CD4-positive, alpha-beta T cell treated with Interferon gamma for 1 hour (primary cell): ENCODE results near the gene ETV7.
"Not testable (repeated sequence)": the region's sequence is repeated elsewhere in the genome, so short reads cannot be mapped to it uniquely, and the experiment has no call there.

Source experiments
- DNase-seq: peaks from one replicate; pipeline ENCODE4 v3.0.0-alpha.2; 2020

Gene ETV7

DNA sequence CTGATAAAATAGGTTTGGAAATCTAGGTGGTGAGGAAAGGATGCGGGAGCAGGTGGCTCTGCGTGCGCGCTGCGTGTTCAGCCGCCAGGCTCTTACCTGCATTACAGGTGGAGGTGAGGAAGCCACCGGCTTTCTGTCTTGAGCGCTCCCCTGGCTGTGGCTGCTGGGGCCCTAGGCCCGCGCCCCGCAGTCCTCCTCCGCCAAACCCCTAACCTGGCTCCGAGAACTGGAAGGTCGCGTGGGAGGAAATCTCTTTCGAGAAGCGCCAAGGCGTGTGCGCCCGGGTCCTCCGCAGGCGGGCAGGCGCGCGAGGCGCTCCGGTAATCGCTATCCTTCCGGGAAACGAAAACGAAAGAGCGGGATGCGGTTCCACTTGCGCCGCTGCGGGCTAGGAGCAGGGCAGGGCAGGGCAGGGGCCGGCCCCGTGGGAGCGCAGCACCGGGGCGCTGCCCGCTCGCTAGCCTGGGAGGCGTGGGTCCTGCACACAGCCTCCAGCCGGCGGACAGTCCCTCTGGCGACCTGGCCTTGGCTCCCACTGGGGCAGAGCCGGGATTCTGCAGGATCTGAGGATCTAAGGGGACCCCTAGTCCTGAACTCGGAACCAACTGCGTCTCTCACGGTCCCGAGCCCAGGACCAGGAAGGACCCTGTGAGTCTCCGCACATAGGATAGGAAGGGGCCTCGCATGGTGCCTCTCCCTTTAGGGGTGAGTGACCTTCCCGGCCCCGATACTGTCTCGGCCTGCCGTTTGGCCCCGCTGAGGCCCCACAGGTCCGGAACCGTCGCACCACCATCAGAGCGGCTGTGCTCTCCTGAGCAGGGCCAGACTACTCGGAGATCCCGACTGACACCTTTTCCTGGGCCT, at the start of gene ETV7:
ETV7 (minus strand) TSS at position 230 of the 864 bp plus-strand sequence; CDS start at position 102, 128 bp downstream.
- peak; percentile 69 for DNase-seq

DNA sequence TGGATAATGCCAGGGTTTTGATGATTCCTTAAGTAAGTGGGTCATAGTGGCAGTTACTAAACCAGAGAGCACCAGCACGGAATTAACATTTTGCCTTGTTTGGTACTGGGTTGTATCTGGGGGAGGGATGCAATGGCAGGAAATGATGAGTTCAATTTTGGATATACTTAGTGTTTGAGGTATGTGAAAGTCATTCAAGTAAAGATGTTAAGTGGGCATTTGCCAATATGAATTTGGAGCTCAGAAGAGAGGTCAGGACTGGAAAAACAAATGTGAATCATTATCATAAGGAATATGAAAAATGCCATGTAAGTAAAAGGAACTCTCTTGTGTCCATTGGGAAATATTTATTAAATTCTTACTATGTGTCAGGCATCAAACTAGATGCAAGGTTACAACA, 49.0 kb upstream of the ETV7 start:
- no peak for DNase-seq

DNA sequence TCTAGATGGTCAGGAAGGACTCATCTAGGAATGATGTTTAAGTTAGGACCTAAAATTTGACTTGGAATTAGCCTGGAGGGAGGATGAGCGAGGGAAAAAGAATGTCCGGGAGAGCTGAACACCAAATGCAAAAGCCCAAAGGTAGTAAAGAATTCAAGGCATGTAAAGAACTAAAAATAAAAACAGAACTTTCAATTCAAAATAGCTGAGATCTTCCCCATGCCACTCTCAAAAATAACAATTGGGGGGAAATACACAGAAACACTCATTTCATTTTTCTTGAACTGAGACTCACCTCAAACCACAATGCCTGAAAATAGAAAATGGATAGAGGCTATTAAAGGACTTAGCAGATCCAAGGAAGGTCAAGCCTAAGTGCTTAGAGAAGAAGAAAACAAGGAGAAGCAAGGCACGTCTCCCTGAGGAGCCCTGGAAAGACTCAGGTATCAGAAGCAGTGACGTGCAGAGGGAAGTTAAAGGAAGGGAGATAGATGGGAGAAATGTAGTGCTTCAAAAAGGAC, 44.7 kb upstream of the ETV7 start:
- DNase-seq = no peak

DNA sequence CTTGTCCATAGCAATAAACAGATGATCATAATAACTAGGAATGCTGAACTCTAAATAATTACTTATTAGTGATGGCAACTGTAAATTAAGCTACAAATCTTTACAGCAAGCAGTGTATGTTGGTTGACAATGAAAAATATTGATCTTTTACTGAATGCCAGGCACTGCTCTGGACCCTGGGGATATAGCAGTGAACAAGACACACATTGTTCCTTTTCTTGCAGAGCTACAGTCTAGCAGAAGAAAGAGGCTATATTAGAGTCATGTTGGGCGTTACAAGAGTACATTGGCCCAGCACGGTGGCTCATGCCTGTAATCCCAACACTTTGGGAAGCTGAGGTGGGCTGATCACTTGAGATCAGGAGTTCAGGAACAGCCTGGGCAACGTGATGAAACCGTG, 43.7 kb upstream of the ETV7 start:
- DNase-seq = no peak

DNA sequence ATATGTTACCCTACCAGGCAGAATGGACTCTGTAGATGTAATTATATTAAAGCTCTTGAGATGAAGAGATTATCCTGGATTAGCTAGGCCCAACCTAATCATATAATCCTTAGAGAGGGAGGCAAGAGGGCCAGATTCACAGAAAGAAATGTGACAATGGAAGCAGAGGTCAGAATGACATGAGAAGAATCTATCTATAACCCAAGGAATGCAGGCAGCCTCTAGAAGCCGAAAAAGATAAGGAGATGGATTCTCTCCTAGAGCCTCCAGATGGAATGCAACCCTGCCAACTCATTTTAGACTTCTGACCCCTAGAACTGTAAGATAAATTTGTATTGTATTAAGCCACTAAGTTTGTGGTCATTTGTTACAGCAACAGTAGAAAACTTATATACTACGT, 42.9 kb upstream of the ETV7 start:
- no peak for DNase-seq

DNA sequence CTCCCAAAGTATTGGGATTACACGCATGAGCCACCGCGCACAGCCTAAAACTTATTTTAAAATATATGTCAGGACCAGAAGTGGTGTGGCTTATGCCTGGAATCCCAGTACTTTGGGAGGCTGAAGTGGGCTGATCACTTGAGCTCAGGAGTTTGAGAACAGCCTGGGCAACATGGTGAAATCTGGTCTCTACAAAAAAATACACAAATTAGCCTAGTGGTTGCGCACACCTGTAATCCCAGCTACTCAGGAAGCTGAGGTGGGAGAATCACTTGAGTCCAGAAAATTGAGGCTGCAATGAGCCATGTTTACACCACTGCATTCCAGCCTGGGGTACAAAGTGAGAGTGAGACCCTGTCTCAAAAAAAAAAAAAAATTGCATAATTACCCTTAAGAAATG, 41.4 kb upstream of the ETV7 start:
- no peak for DNase-seq

DNA sequence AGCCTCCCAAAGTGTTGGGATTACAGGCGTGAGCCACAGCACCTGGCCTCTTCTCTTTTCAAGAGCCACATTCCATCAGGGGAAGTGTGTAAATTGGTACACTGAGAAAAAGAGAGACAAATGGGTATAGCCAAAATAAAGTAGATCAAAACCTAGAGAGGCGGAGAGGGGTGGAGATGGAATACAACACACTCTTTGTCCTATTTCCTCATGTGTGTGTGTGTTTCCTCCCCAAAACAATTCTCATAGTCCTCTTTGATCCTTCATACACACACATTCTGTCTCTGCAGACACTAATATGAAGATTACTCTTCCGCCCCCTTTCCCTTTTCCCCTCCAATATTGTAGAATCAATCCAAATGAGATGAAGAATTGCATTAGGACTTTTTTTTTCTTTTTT, 39.2 kb upstream of the ETV7 start:
- no peak for DNase-seq

DNA sequence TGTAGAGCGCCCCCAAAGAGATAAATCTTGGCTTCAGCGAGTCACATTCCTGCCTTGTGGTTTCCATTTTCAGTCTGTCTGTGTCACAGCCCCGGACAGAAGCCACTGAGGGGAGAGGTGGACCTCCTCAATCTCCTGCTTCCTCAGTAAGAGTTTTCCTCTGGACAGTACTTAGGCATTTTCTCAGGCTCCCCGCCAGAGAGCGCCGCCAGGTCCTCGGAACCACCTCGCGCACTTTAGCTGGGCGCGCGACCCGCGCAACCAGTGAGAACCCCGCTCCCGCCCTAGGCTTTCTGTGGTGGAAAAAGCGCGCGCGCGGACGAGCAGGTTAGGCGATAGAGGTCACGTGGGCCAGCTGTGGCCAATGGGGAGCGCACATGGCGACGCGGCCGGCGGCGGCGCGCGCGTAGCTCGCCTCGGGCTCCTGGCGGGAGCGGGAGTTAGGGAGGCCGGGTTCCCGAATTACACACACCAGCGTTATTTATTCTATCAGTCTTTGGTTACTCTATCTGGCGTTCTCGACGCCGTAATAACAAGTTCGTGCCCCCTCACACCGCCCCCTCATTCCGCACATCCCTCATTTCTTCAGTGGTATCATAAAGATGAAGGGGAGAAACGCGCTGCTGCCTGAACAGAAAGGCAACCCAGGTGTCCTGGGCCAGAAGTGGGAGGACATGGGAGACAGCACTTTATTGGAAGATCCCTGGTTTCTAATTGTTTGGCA, 35.8 kb upstream of the ETV7 start:
- peak; percentile 97 for DNase-seq

DNA sequence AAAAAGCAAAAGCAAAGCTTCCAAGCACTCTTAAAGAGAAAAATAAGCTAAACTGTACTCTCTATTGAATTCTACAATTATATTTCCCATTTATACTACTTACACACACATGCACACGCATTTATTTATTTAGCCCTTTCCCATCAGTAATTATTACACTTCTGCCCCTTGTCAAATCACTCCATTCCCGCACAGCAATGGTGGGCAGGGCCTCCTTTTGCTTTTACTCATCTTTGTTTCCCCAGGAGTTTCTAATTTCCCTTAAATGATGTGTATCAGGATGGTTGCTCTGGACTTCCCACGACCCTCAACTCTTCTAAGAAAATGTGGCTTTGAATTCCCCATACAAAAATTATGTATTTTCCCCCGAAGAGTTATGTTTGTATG, 35.2 kb upstream of the ETV7 start:
- no peak for DNase-seq

DNA sequence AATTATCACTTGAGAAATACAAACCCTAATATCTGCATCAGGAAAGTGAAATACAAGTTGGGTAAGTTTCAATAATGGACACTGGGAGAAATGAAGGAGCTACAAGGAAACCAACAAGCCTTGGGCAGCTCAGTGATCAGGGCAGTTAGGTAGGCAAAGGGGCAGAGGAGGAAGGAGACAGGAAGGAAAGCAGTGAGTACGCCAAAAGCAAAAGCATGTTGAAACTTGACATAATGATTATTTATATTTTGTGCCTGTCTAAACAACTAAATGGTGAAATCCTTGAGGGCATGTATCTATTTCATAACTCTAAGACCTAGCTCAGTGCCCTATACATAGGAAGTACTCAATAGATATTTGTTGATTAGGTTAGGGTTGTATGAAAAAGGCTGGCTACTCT, 31.8 kb upstream of the ETV7 start:
- no peak for DNase-seq

DNA sequence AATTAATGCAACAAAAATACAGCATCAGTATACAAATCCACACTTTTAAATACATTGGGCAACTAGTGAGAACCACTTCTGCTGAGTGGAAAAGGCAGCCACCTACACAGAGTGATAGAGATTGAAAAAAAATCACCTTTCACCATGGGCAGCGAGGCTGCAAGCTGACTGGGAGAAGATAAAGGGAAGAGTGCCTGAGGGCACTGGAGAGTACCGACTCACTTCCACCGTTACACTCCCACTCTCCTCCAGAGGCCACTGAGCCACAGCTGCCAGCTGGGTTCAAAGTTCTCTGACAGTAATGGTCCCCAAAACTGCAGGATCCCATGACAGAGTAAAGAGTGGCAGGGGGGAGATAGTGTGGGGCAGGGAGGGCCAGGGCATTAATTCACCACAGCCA, 31.1 kb upstream of the ETV7 start:
- DNase-seq = no peak

DNA sequence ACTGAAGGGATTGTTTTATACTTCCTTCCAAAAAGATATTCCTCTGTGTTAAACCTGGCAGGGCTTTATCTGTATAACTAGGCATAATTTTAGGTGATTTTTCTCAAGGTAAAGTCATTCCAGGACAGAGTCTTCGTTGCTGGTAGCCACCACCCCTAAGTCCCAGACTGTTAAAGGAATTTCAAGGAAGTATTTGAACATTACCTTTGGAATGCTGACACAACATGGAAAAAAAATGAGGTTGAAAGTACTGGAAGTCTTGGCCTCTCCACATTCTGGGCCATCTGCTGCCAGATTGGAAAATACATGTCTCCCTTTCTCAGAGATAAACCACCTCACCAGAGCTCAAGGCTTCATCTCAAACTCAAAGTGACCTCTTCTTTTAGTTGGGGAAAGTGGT, 27.0 kb upstream of the ETV7 start:
- DNase-seq = no peak

DNA sequence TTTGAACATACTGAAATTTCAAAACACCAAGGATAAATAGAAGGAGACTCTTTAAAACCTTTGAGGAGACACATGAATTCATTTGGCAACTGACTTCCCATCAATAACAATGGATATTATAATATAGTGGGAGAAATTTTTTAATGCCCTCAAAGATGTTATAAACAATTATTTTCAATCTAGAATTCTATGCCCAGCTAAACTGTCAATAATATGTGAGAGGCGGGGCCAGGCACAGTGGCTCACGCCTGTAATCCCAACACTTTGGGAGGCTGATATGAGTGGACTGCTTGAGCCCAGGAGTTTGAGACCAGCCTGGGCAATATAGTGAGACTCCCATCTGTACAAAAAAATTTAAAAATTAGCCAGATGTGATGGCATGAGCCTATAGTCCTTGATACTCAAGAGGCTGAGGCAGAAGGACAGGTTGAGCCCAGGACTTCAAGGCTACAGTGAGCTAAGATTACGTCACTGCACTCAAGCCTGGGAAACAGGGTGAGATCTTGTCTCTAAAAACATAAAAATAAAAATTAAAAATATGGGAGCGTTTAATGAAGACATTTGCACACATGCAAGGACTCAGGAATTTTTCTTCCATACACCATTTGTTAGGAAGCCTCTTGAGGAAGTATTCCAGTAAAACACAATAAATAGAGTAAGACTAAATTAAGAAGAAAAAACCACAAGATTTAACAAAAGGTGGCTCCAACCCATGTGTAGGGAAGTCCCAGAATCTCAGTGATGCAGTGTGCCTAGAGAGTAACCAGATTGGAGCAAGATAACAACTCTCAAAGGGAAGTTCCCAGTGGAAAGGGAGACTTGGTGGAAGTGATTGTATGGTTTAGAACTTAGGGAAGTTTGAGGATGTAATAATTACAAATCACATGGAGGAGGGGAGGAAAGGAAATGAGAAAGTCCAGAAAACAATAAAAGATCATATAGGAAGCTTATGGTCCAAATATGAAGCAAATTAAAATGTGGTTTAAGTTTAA, 26.3 kb upstream of the ETV7 start:
- DNase-seq = no peak

DNA sequence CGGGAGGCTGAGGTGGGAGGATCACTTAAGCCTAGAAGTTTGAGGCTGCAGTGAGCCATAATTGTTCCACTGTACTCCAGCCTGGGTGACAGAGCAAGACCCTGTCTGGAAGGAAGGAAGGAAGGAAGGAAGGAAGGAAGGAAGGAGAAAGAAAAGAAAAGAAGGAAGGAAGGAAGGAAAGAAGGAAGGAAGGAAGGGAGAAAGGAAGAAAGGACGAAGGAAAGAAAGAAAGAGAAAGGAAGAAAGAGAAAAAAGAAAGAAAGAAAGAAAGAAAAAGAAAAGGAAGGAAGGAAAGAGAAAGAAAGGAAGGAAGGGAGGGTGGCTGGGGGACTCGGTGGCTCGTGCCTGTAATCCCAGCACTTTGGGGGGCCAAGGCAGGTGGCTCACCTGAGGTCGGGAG, 22.2 kb upstream of the ETV7 start:
- not testable (repeated sequence) for DNase-seq

DNA sequence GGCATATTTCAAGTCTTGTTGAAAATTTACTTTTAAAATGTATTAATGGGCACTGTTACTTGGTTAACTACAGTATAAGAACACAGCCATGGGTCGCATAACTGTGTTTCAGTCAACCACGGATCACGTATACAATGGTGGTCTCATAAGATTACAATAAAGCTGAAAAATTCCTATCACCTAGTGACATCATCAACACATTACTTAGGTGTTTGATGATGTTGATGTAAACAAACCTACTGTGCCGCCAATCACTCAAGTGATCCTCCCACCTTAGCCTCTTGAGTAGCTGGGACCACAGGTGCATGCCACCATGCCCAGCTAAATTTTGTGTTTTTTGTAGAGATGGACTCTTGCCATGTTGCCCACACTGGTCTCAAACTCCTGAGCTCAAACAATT, 16.7 kb upstream of the ETV7 start:
- no peak for DNase-seq

DNA sequence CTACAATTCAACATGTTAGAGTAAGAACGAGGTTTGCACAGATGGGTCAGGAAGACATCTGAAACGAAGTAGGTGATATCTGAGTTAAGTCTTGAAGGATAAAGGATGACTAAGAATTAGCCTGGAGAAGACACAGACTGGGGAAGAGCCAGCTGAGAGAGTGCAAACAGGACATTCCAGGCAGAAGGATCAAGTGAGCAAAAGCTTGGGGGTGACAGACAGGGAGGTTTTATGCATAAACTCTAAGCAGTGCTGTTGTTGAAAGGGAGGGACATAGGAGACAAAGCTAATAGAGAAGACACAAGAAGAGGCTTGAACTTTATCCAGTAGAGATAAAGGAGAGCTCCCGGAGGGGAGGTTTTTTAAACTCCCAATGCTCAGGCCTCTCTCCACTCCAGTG, 15.0 kb upstream of the ETV7 start:
- DNase-seq = no peak

DNA sequence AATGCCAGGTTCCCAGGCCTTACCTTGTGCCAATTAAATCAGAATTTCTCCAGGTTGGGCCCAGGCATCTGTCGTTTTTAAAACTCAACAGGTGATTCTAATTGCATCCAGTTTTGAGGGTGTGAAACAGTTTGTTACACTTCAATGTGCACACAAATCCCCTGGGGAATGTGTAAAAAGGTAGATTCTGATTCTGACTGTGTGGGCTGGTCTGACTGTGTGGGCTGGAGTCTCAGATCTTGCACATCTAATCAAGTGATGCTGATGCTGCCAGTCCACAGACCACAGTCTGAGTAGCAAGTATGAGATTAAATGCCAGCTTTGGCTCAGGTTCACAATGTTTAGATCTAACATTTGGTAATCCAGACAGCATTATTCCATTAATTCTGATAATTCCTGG, 12.5 kb upstream of the ETV7 start:
- DNase-seq = no peak

DNA sequence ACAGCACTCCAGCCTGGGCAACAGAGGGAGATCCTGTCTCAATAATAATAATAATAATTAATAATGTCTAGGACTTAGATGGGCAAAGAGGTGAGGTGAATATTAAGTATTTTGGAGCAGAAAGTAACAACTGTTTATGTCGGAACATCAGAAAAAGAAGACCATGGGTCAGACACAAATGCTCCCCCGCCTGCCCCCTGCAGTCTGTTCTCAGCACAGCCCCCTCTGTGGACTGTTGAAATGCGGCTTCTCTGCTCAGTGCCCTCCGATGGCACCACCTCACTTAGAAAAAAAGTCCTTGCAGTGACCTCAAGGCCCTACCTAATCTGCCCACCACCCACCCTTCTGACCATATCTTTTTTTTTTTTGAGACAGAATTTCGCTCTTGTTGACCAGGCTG, 5.2 kb upstream of the ETV7 start:
- no peak for DNase-seq

DNA sequence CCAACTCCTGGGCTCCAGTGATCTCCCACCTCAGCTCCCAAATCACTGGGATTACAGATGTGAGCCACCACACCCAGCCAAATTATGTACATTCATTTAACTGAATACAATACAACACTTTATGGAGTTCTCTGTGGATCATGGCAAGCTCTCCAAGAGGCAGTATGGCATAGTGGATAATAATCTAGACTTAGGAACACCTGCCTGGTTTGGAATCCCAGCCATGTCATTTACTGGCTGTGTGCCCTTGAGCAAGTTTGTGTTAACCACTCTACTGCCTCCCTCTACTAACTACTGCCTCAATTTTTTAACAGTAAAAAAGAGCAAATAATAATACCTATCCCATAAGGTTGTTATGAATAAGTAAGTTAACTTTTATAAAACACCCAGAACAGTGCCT, 1.9 kb upstream of the ETV7 start:
- DNase-seq = no peak

DNA sequence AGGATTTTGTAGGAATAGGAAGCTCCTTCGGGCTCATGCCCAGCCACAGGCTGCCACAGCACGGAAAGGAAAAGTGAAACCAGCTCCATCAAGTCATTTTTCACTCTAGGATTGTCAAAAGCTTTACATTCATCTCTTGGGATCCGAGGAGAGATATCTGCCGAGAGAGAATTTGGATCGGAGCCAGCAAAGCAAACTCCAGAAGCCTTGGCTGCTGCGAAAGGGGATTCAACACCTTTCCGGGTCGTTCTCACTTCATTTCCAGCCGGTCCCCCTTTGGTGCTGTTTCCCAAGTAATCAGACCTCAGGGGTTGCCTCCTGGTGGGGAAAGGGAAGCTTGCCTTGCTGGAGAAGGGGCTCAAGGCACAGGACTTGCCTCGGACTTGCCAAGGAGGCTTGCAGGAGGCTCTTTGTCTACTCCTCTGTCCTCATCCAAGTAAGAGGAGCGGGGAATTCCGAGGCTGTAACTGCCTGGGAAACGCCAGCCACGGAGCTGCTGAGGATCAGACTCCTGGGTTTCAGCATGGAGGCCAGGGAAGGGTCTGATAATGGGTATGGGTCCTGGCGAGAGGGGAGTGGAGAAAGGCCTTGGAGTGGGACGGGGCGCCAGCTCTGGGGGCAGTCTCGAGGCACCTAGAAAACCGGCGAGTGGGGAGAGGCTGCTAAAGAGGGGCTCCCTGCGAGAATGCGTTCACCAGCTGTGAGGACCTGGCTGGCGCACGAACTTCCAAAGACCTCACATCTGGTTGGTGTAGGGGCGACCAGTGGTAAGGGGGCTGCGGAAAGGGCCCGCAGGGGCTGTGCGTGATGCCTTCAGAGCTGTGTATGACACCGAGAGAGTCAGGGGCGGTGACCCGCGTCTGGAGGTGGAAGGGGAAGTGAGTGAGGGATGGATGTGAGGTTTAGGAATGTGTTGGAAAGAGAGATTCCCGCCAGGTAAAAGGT, 702 bp downstream of the ETV7 start:
- peak; percentile 24 for DNase-seq

DNA sequence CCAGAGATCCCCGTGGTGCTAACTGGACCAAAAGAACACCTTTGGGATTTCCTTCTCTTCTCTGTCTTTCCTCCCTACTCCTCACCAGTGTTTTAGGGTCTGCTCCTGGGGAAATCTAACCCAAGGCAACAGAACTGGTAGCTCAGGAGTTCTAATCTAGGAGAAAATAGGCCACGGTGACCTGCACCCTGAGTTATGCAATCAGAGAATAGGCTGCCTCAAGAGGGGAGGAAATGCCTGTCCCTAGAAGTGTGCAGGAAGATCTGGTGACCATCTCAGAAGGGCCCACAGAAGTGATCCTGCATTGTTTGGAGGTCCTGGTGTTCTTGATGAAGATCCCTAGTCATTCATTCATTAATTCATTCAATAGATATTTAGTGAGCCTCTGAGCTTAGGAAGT, 3.4 kb downstream of the ETV7 start:
- DNase-seq = no peak

DNA sequence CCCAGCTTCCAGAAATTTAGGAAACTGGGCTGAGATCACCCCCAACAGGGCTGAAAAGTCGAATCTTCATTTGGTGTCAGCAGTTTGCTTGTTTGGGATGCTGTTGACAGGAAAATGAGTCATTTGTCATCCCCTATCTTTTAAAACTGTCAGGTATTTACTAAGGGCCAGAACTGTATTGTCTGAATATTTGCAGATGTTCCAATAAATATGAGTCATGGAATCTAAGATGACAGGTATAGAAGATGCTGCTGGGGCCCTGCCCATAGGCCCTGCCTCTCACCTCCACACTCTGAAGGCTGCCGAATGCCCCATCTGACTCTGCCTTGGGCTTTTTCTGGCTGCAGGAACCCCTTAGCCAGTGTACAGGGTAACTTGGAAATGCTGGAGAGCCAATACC, 3.9 kb downstream of the ETV7 start:
- no peak for DNase-seq
